GM12875 (cell line): ENCODE results near the gene SORCS3.

ENCODE experiments used
- H3K4me3 ChIP-seq: one replicate; pipeline ENCODE4 v1.5.1; 2011; ENCODE audit warnings: low read depth, low read length, control low read depth
- TF ChIP-seq, protein P1 (sequence below): IDR thresholded peaks from 2 replicates; pipeline ENCODE4 v1.5.1; 2011; ENCODE audit warnings: low read depth, mild to moderate bottlenecking, control low read depth, inconsistent platforms, low read length, moderate library complexity, borderline replicate concordance; ENCODE audit not compliant: insufficient read depth

Gene SORCS3

DNA sequence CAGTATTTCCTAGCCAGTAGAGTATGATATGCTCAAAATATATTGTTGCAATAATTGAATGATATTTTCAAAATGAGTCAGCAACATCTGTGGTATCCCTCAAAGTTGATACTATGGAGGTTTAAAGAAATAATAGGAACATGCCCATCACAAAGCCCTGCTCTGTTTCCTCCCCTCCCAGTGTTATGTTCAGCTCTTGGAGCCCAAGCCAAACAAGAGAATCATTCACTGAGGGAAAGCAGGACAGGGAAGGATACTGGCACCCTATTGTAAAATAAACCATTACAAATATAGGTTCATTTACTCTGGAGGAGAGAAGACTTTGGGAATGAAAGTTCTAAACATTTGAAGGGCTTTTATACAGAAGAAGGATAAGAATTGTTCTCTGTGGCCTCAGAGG, 37.6 kb downstream of the SORCS3 start:
- no peak overlapping the region for H3K4me3 ChIP-seq
- TF ChIP-seq, protein P1, sequence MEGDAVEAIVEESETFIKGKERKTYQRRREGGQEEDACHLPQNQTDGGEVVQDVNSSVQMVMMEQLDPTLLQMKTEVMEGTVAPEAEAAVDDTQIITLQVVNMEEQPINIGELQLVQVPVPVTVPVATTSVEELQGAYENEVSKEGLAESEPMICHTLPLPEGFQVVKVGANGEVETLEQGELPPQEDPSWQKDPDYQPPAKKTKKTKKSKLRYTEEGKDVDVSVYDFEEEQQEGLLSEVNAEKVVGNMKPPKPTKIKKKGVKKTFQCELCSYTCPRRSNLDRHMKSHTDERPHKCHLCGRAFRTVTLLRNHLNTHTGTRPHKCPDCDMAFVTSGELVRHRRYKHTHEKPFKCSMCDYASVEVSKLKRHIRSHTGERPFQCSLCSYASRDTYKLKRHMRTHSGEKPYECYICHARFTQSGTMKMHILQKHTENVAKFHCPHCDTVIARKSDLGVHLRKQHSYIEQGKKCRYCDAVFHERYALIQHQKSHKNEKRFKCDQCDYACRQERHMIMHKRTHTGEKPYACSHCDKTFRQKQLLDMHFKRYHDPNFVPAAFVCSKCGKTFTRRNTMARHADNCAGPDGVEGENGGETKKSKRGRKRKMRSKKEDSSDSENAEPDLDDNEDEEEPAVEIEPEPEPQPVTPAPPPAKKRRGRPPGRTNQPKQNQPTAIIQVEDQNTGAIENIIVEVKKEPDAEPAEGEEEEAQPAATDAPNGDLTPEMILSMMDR: no peak

DNA sequence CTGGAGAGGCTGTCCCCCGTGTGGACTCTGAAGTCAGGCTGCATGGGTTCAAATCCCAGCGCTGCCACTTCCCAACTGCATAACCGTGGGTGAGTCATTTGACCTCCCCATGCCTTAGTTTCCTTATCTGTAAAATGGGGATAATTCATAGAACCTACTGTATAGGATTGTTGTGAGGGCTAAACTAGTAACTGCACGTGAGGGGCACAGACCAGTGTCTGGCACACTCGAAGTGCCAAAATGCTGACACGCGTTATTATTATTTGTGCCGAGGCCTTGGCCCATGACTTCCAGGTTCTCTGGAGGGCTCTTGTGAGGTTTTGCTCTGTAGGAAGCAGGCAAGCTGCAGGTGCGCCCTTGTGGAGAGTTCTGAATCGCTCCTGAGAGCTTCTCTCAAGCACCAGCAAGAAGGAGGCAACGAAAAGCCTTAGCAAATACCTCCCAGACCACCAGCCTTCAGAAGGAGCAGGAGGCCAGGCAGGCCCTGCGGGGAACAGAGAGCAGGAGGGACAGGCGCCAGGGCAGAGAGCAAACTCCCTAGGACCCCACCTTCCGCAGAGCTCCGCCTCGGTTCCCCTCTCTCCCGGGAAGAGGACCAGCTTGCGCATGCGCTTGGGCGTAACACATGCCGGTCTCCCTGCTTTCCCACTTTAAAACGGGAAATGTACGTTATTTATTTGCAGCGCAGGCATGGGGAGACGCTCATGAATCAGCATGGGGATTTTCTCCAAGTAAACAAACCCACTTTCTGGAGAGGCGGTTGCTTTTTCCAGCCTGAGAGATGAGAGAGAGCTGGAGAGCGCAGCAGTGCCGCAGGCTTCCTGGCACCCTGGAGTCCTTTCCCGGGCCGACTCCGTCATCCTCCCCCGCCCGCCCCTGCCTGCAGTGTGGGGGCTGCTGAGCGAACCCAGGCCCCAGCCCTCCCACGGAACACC, 39.6 kb downstream of the SORCS3 start:
- no peak overlapping the region for H3K4me3 ChIP-seq
- TF ChIP-seq, protein P1: no peak

DNA sequence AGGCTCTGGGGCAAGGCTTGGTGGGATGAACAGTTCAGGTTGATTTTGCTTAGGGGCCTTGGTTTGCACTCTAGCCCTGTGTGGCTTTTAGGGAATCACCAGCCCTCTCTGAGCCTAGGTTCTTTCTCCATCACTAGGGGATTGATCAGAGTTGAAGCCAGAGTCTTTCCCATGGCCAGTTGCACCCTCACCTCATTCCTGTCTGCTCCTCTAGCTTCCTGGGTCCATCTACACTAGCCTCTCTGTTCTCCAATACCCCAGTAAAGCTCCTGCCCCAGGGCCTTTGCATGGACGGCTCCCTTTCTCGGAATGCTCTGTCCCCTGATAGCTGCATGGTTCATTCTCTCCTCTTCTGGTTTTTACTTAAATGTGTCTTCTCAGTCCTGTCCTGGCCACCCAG, 40.4 kb downstream of the SORCS3 start:
- H3K4me3 ChIP-seq: no peak overlapping the region
- TF ChIP-seq, protein P1: no peak

DNA sequence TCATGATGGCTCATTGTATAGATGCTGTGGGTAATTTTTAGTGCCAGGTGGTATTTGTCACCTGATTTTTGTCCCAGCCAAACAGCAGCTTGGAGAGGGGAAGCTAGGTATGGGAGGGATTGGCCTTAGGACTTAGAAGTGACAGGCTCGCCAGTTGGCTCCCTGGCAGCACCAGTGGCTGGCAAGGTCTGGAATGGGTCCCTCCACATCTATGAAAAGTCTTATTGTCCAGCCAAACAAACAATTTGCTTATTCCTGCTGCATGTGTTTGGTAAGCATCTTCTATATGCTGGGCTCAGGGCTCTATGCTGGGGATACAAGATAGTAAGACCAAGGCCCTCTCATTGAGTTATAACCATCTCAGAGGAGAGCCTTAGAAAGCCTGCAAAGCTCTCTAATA, 42.5 kb downstream of the SORCS3 start:
- TF ChIP-seq, protein P1: no peak
- no peak overlapping the region for H3K4me3 ChIP-seq

DNA sequence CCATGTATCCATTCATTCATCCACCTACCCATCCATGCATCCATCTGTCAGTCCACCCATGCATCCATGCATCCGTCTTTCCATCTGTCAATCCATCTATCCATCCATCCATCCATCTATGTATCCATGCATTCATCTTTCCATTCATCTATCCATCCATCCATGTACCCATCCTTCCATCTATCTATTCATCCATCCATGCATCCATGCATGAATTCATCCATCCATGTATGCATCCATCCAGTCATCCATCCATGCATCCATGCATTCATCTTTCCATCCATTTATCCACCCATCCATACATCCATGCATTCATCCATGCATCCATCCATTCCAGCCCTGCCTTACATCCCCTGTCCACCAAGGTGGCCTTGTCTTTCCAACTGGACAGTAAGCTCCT, 45.7 kb downstream of the SORCS3 start:
- no peak overlapping the region for H3K4me3 ChIP-seq

DNA sequence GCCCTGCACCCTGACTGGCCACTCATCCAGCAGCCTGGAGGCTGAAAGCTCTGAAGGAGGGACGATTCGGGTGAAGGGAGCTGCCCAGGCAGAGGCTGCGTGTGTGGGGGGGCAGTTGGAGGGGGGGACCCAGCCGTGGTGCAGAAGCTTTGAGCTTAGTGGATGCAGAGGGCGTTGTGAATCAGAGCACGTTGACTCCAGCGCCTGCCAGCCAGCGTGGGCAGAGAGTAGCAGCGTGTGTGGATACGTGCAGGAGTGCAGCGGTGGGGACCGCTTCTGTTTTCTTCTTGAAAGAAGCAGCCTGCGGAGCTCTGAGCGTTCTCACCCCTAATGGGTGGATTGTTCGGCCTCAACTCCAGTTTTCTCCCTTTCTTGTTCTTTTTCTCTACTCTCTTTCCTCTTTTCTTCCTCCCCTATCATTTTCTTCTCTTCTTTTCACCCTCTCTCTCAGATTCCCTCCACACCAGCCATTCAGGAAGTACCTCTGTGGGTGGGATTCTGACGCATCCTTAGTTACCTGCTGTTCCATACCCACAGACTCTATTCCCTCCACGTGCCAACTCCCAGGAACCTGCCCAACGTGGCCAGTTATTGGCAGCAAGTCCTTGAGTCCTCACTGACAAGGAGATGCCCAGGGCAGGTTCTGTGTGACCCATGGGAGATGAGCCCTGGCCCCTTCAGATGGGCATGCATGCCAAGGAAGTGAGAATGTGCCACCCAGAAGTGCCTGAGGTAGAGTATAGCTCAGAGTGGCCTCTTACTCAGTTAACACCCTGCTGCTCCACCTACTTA, 47.4 kb downstream of the SORCS3 start:
- no peak overlapping the region for H3K4me3 ChIP-seq
- TF ChIP-seq, protein P1: no peak

More for the DNA sequence above, 45.7 kb downstream of the SORCS3 start:
- TF ChIP-seq, protein P1: no peak
